ENCODE results near the gene LIMS2.

The LIMS2 gene

GRCh38 chr2:127673291-127674069 is 1.9 kb downstream of the LIMS2 start:
- DNase-seq: no peak

GRCh38 chr2:127672341-127673224 is 2.7 kb downstream of the LIMS2 start:
- DNase-seq: no peak

DNA sequence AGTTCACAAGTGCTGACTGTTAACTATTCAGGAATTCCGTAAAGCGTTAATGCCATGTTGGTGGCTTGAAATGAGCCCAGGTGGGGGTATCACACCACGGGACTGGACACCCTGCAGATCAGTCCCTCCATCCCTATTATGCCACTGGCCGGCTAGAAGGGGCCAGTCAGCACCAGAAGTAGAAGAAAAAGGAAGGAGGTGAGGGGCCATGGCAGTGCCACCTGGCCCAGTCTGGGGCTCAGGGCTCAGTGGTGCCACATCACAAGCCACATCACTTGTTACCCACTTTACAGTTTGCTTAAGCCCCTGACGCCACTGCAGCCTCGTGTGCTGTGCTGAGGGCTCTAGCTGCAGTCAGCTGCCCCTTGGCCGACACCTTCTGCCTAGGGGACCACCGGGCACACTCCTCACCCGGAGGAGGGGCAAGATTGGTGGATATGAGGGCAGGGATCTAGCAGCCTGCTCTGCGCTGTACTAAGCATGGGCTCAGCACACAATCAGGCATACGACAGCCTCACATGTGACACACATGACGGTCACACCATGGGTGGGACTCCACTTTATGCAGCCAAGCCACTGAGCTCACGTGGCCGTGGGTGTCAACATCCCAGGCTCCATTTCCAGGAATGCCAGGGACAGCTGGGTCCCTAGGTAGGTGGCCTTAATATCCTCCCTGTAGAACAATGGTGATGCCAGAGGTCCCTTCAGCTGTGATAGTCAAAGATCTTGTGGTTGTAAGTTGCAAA is 3.6 kb downstream of the LIMS2 start:
- DNase-seq: no peak

DNA sequence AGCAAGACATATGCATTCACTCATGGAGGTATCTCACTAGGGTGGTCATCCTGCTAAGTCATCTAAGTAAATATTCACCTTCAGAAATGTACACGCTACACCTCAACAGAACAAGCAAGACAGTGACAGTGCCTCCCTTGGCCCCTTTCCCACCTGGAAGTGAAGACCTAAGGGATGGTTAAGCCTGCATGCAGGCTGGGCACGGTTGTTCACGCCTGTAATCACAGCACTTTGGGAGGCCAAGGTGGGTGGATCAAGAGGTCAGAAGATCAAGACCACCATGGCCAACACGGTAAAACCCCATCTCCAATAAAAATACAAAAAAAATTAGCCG is 4.4 kb downstream of the LIMS2 start:
- no peak for DNase-seq

DNA sequence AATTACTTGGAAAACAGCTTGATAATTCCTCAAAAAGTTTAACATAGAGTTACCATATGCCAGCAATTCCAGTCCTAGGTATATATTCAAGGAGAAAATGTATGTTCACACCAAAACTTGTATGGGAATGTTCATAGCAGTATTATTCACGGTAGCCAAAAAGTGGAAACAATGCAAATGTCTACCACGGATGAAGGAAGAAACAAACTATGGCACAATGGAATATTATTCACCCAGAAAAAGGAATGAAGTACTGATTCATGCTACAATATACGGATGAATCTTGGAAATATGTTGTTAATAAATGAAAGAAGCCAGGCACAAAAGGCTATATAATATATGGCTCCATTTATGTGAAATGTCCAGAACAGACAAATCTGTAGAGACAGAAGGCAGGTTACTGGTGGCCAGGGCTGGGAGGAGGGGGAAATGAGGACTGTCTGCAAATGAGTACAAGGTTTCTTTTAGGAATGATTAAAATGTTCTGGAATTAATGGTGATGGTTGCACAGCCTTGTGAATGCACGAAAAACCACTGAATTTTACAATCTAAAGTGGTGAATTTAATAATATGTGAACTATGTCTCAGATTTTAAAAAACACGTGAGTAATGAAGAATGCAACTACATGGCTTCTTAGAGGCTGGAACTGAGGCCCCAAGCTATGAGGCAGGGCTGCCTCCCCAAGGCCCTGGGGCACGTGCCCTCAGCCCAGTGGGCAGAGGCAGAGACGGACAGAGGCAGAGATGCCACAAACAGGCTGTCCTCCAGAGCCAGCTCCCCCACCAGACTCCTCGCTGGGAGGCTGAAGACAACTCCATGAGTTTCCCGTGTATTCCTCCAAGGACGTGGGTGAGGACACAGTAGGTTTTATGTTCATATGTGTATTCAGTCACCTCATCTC is 5.0 kb downstream of the LIMS2 start:
- no peak for DNase-seq

- no peak for DNase-seq
Observed at GRCh38 chr2:127669056-127669455, 6.3 kb downstream of the LIMS2 start.

DNA sequence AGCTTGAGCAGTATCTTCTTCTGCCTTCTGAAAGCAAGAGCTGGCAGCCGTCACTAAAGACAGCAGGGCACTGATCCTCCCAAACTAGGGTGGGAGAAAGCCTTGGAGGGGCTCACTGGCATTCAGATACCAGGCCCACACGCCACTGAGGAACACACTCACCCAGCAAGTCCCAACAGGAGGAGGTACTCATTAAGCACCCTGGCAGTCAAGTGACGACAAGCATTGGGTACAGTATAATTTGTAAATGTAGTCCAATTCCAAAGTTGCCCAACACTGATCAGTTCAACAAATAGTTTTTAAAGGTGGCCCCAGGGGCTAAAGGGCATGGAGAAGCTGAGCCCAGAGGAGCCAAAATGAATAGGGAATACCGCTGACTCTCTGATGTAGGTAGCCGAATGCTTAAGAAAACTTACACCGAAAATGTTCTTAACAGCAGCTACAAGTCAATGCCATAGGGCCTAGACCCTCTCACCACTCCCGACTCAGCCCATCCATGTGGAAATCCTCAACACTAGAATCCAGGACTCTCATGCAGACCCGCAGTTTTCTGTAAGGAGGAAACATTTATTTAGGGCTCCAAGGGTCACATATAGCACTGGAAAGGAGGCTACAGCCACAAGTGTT is 9.9 kb downstream of the LIMS2 start:
- no peak for DNase-seq

GRCh38 chr2:127664895-127665225 is 10.5 kb downstream of the LIMS2 start:
- no peak for DNase-seq

- DNase-seq: no peak
Observed at GRCh38 chr2:127664065-127664894, 11.1 kb downstream of the LIMS2 start.

DNA sequence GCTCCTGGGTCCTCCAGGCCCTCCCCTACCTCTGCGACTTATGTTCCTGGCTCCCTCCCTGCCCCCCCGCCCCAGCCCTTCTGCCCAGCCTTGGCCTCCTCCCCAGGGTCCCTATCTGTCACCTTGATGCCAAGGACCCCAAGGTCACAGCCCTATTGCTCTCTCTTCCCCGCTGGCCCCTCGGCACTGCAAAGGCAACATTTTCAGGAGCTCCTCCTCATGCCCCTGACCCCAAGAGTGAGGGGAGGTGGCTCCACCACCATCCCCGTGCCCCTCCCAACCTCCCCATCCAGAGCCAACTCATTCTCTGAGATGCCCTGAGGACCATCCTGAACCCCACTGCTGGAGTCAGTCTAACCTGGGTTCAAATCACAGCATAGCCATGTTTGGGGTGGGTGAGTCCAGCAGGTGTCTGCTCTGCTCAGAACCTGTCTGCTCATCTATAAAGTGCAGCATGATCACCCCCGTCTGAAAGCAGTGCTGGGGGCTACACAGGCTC is 11.7 kb downstream of the LIMS2 start:
- no peak for DNase-seq

- DNase-seq: no peak
Observed at GRCh38 chr2:127662937-127663565, 12.3 kb downstream of the LIMS2 start.

DNA sequence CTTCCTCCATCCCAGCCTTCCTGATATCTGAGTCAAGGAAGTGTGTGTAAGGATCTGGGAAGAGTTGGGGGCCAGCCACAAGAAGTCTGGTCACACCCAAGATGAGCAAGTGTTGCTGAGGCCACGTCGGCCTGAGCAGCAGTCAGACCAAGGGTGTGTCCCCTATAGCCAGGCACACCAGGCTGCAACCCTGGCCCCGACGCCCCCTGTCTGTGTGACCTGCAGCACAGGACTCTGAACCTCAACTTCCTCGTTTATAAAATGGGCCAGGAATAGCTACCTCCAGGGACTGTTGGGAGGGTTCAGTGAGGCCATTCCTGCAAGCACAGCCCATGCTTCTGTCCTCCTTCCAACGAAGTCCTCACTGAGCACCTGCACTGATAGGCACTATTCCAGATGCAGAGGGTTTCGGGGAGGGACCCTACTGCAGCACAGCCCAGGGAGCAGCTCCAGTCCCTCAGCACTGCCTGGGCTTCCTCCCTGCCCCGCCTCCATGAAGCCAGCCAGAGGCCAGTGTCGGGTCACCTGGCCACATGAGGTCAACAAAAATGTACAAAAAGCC is 13.3 kb downstream of the LIMS2 start:
- DNase-seq: no peak

DNA sequence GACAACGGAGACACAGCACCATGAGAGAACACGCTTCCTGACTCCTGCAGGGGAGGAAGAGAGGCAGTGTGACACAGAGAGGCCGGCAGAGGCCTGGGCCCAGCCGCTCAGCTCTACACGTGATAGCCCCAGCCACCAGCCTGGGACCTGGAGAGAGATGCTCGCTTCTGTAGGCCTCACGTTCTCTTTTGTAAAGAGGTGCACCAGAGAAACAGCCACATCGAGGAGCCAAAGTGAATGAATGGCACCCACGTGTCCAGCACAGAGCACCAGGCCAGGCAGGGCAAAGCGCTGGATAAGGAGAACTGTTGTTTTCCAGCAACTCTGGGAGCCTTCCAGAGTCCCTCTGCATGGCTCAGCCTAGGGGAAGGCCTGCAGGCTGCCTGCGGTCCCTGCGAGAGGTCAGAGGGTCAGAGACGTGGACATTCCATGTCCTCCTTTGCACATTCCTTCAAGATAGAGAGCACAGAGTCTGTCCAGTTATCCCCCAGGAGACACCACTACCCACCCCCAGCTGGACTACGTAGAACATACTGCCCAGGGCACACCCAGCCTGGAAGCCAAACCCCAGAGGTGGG is 14.2 kb downstream of the LIMS2 start:
- DNase-seq: no peak

- DNase-seq: no peak
Observed at GRCh38 chr2:127660291-127660578, 15.1 kb downstream of the LIMS2 start.

GRCh38 chr2:127659408-127660290 is 15.7 kb downstream of the LIMS2 start:
- DNase-seq: no peak

DNA sequence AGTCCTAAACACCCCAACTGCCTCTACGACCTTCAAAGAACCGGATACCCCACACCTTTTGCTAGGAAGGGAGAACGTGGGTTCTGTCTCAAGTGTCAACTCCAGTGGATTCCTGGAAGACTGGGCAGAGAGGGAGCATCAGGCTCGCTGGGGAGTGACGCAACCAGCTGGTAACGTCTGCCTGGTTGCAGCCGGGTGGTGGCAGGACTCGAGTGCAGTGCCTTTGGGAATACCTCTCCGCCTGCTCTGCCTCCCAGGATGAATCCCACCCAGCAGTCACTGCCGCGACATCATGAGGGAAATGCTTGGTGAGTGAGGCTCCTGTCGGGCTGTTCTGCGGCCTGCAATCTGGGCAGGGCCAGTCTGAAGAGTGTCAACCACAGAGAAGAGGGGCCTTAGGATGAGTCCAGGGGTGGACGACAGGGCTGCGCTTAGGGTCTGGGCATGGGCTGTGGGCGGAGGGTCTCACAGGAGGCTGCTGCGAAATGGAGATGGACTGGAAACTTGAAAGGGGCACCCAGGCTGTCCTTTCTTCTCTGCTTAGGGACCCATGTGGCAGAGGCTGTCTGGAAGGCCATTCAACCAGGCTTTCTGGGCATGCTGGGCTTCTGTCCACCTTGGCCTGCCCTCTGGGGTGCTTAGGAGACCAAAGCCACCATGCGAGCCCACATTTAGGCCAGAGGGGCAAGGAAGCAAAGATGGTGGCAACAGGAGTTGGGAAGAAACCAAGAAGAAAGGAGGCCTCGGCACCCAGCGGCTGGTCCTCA is 16.5 kb downstream of the LIMS2 start:
- DNase-seq: no peak

- no peak for DNase-seq
Observed at GRCh38 chr2:127658146-127658545, 17.2 kb downstream of the LIMS2 start.

- DNase-seq: no peak
Observed at GRCh38 chr2:127657232-127657595, 18.1 kb downstream of the LIMS2 start.

All from DMS79 (cell line).